Measurements from ENCODE around the gene EHD3. TPM values are rescaled to one million over a fixed set of nuclear protein-coding genes. Genes with fewer than 3 reads are reported as not detected.

EHD3 gene
- polyA plus RNA-seq, result 1 to 10 TPM in 2 of 3 donors, under 1 TPM in 1; 0.68 to 1.4 (median 1.3) TPM

DNA sequence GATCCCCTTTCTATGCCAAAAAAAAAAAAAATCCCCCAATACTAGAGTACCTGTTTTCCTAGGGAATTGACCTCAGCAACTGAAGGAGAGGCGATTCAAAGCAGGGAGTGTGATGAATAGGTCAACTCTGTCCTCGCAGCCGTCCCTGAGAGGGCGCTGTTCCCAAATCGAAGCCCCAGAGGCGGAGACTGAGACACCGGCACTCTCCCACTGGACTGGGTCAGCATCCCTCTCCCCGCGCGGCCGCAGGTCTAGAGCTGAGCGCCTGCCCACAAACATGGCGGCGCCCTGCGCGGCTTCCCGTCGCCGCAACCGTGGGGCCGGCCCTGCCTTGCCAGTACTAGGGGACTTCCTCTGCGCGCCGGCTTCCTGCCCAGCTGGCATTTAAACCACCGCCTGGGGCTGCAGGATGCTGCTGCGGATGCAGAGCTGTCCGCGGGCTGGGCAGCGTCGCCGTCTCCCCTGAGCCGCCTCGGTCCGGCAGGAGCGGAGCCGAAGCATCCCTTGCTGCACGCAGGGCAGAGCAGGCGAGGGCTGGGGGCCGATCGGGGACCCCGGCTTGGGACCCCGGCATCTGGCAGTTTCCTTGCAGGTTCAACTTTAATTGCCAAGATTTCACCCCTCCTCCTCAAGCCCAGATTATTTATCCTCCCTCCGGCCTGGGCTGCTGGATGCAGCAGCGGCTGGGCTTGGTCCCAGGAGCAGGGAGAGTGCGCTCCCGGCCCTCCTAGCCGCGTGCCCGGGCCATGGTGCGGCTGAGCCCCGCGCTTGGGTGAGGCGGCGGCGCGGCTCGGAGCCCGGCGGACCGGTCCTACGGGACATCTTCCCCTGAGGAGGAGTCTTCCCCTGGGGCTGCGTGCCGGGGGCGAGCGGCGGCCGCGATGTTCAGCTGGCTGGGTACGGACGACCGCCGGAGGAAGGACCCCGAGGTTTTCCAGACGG, at the start of gene EHD3:
TSS of gene EHD3 (plus strand) at position 412 of the 942 bp plus-strand sequence. CDS start at position 882, 470 bp downstream.
- H3K27ac ChIP-seq (ENCODE audit: low read depth, low read length), result no peak within 1 kb of the TSS
- WGBS, 3 donors, result 1 to 3% (median 2%) methylated on average over 72 to 74 of the region's 74 CpGs

DNA sequence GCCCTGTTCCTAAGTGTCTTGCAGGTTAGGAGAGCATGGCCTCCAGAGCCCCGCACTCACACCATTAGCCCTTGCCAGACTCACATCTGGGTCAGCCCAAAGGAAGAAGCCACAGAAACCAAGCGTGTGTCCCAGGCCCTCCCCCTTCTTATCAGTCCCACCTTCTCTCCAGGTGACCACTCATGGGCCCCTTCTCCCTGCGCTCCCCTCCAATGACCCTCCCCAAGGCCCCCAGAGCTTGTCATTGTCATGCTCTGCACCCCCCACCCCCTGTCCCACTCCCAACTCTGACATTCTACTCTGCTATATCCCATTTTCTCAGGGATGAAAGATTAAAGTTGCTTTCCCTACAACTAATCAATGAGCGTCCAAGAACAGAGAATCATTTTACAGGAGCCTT, 46.8 kb upstream of the EHD3 start:
- no peak overlapping the region for H3K27ac ChIP-seq (ENCODE audit: low read depth, low read length)
- 76 to 88% (median 86%) methylated on average over 4 of the region's 4 CpGs for WGBS, 3 donors

DNA sequence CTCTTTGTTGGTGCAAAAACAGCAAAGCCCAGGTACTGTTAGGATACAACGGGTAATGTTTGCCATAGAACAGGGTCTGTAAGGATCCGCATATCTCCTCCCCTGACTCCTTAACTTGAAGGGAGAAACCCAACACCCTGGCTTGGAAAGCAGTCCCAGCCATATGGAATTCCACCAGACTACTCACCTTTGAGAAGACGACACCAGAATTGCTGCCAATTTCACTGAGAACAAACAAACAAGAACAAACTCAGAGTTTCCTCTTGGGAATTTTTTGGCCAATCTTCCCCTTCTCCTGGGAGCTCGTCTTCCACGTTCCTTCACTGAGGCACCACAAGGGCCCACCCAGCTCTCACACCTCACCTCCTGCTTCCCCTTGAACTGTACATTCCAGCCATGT, 45.8 kb upstream of the EHD3 start:
- no peak overlapping the region for H3K27ac ChIP-seq (ENCODE audit: low read depth, low read length)
- 53 to 77% (median 58%) methylated on average over 5 of the region's 5 CpGs for WGBS, 3 donors

DNA sequence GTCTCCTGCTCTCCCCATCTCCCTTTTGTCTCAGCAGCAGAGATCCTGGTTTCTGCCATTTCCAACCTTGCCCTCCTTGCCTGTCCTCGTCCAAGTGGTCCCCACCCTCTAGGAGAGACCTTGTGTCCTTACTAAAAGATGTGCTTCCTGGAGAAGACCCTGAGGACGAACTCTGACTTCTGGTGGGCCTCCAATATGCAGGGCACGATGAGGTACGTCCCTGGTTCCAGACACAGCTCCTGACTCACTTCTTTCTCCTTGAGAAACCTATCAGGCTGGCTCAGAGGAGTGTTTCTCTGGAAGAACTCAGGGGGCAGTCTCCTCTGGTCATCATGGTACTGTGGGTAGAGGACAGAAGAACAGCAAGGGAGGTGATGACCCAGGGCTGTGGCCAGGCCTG, 44.8 kb upstream of the EHD3 start:
- 84 to 90% (median 84%) methylated on average over 4 of the region's 4 CpGs for WGBS, 3 donors
- no peak overlapping the region for H3K27ac ChIP-seq (ENCODE audit: low read depth, low read length)

DNA sequence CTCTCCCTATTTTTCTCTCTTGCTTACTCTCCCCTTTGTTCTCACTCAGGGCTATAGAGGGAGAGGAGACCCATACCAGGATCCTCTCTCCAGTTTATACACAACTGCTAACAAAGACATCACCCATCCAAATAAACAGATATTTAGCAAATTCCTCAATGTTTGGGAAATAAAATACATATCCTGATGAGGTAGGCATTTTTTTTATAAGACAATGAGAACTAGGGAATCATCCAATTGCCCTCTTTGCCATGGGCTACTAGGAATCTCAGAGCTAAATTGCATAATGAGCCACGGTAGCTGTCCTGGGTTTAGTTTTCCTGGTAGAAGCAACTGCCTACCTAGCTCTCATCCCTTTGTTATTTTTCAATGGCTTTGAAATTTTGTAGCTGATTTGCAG, 43.8 kb upstream of the EHD3 start:
- 75 to 78% (median 78%) methylated on average over 1 of the region's 1 CpG for WGBS, 3 donors
- no peak overlapping the region for H3K27ac ChIP-seq (ENCODE audit: low read depth, low read length)

DNA sequence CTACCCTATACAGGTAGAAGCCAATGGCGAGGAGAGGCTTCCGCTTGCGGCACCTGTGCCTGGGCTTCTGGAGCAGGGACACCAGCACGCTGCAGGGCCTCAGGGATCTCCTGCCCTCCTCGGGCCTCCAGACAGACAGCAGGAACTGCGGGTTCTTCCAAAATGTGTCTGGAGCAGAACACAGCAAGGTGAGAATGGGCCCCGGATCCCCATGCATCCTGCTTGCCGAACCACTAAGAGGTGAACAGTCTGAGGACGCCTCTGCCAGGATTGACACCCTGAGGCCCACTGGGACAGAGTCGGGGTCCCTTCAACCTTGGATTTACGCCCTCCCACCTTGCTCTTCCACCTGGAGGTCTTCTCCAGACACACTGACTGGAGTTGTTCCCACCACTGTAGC, 42.0 kb upstream of the EHD3 start:
- 88 to 95% (median 90%) methylated on average over 11 of the region's 11 CpGs for WGBS, 3 donors
- no peak overlapping the region for H3K27ac ChIP-seq (ENCODE audit: low read depth, low read length)

DNA sequence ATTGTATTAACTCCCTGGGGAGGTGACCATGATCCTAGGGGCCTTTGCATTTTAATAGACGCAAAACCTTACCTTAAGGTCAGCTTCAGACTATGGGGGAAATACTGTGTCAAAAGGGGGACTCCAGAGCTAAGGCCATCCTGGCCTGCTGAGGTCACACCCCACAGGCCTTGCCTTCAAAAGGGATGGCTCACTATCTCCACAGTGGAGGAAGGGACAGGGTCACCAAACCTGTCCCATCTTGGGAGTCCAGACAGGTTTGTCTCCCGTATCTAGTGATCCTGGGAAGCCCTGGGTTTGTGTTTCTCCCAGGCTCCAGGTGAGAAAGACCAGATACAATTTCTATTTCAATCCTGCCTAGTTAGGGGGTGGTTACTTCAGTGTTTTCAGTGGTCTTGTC, 41.6 kb upstream of the EHD3 start:
- WGBS, 3 donors, result 92 to 95% (median 94%) methylated on average over 2 of the region's 2 CpGs
- no peak overlapping the region for H3K27ac ChIP-seq (ENCODE audit: low read depth, low read length)

DNA sequence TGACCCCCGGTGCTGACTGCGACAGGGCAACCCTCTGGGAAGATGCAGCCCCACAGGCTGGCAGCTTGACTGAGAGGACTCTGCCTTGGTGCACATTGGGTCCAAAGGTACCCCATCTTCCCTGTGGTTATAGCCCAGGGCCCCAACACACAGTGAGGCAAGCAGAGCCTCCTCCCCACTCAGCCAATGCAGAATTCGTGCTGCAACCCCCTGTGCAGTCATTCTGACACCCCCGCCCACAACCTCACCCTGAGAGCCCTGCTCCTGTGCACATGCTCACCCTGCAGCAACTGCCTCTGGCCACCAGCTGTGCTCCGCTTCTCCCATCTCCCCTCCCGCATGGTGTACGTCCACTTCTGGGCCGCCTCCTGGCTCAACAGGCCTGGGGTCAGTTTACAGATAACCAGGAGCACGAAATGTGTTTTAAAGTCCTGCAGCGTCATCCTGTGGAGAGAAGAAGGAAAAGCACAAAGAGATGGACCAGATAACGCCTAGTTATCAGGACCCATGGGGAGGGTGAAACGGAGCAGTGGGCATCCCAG, 41.0 kb upstream of the EHD3 start:
- no peak overlapping the region for H3K27ac ChIP-seq (ENCODE audit: low read depth, low read length)
- 74 to 90% (median 87%) methylated on average over 12 of the region's 12 CpGs for WGBS, 3 donors

DNA sequence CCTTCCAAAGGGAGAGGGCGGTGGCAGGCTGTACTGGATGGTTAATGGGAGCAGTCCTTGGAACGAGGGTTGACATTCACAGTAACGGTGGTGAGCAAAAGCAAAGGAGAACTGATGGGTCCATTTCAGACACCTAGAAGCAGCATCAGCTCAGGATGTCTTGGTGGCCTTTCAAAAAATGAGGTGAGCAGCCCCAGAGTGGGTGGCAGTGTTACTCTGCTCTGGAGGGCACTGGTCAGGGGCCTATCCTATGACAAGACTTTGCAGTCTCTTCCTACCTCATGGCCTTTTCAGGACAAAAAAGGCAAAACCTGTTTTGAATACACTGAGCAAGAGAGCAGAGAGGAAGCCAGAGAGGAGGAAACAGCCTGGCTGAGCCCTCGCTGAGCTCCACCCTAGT, 40.1 kb upstream of the EHD3 start:
- WGBS, 3 donors, result 85 to 89% (median 88%) methylated on average over 4 of the region's 4 CpGs
- no peak overlapping the region for H3K27ac ChIP-seq (ENCODE audit: low read depth, low read length)

DNA sequence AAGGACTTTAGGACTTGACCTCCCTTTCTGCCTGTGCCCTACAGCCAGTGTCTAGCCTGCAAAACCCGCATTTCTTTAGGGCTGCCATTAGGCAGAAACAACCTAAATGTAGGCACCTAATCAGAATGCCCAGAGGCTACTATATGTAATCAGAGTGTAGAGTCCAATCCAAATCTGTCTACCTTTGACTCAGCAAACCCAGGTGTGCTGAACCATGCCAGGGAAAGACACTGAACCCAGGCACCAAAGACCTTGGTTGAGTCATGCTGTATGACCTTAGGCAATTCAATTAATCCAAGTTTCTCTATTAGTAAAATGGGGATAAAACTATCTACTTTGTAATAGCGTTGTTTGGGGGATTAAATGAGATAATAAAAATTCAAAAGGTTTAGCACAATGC, 37.3 kb upstream of the EHD3 start:
- no peak overlapping the region for H3K27ac ChIP-seq (ENCODE audit: low read depth, low read length)
- WGBS, 3 donors, result 80 to 98% (median 94%) methylated on average over 2 of the region's 2 CpGs

DNA sequence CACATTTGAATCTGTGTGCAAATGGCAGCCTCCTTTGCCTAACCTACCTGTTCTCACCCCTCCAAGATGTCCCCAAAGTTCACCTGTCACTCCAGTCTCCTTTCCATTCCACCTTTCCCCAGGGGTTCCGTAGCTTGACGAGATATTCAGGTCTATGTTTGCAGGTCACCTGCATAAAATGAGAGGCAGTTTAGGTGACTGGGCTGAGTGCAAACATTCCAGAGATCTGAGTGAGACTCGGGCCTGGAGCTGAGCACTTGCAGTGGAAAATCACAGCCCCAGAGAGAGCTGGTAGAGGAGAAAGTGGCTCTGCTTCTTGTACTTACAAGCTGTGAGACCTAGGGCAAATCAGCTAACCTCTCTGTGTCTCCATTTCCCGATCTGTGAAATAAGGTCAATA, 36.8 kb upstream of the EHD3 start:
- WGBS, 3 donors, result 78 to 95% (median 91%) methylated on average over 4 of the region's 4 CpGs
- no peak overlapping the region for H3K27ac ChIP-seq (ENCODE audit: low read depth, low read length)

DNA sequence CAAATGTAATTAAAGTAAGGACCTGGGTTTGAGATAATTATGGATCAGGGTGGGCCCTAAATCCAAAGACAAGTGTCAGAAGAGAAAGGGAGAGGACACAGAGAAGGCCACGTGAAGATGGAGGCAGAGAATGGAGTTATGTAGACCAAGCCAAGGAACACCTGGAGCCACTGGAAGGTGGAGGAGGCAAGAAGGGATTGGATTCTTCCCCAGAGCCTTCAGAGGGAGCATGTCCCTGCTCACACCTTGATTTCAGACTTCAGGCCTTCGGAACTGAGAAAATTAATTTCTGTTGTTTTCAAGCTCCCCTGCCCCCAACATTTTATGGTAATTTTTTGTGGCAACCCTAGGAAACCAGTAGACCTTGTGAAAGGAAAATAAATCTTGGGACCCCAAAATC, 36.3 kb upstream of the EHD3 start:
- no peak overlapping the region for H3K27ac ChIP-seq (ENCODE audit: low read depth, low read length)
- WGBS, 3 donors, result 68 to 94% (median 88%) methylated on average over 2 of the region's 2 CpGs

DNA sequence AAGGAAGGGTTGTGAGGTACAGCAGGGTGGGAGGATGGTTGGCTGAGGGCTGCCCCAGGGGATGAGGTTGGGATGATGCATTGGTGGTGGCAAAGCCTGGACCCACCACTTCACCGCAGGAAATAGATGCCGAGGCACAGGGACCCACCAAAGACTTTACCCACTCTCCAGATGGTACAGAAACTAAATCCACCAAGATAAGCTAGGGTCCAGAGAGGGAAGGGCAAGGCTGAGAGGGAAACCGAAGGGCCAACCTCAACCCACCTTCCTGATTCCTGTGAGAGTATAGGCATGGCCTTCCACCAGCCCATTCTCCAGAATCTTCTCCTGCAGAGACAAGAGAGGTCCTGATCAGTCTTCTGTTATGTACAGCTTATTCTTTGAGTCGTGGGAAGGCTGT, 34.7 kb upstream of the EHD3 start:
- no peak overlapping the region for H3K27ac ChIP-seq (ENCODE audit: low read depth, low read length)
- WGBS, 3 donors, result 69 to 92% (median 75%) methylated on average over 4 of the region's 4 CpGs

DNA sequence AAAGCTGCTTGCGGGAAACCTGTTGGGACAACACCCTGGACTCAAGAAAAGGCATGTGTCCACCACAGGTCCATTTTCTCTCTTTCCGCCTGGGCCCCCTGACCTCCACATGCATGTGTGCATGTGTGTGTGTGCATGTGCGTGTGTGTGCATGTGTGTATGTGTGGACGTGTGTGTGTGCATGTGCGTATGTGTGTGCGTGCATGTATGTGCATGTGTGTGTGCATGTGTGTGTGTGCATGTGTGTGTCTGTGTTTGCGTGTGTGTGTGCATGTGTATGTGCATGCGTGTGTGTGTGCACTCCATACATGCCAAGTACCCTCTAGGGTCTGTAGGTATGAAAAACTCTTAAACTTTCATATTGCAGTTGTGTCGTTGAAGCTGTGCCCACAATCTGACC, 33.0 kb upstream of the EHD3 start:
- no peak overlapping the region for H3K27ac ChIP-seq (ENCODE audit: low read depth, low read length)
- WGBS, 3 donors, result 86 to 89% (median 88%) methylated on average over 9 of the region's 9 CpGs

DNA sequence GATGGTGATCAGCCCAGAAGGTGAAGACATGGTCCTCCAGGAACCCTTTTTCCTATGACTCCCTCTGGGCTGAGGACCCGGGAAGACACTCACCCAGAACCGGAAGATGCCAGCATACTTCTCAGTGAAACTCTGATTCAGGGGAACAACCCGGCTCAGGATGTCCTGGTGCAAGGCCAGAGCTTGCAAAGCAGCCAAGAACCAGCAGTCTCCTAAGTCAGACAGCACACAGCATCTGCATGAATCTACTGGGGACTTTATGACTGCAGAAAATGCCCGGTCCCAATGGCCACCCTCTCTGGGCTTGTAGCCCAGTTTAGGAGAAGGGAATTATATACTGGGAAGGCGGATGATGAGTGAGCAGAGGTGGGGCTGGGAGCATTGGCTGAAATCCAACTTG, 31.9 kb upstream of the EHD3 start:
- 61 to 83% (median 80%) methylated on average over 5 of the region's 5 CpGs for WGBS, 3 donors
- H3K27ac ChIP-seq (ENCODE audit: low read depth, low read length), result no peak overlapping the region

DNA sequence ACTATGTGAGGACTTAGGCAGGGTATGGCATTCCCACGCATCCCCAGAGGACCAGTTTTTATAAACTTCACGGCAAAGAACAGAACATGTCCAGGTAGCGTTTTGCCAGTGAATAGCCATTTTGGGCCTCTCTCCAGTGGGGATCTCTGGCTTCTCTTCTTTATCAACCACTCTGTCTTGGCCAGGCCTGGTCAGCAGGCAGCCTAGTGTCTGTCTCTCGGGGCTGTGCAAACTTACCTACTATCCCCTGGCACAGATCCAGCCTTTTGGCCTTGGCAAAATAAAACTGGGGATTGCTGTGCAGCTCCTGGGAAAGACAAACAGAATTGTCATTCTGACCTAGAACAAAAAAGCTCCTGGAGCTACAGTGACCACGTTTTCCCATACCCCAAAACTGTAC, 31.1 kb upstream of the EHD3 start:
- no peak overlapping the region for H3K27ac ChIP-seq (ENCODE audit: low read depth, low read length)
- 61 to 89% (median 86%) methylated on average over 5 of the region's 5 CpGs for WGBS, 3 donors

DNA sequence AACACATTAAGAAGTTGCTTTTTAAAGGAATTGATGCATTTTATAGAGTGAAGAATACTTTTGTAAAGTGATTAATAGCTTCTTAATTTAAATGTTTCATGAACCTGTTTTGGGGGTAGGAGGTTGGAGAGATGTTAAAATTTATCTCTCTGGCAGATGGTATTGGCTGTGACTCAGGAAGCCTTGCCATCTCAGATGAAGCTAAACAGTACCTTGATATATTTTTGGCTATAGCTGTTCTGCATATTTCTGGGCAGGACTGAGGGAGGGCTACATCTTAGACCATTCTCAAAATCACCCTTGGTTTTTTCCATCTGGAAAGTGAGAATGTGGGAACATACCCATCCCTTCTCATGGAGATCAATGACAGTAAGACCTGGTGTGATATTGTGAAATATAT, 30.0 kb upstream of the EHD3 start:
- H3K27ac ChIP-seq (ENCODE audit: low read depth, low read length), result no peak overlapping the region

DNA sequence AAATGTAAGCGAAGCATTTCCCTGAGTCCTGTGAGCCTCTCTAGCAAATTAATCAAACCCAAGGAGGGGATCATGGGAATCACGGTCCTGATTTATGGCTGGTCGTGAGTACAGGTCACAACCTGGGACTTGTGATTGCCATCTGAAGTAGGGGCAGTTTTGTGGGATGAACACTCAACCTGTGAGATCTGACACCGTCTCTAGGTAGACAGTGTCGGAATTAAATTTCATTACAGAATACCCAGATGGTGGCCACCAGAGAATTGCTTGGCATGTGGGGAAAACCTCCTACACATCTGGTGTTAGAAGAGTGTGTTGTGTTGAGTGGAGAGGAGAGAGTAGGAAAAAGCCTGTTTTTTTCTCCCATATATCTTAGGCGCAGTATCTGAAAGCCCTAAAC, 29.2 kb upstream of the EHD3 start:
- WGBS, 3 donors, result 78 to 83% (median 79%) methylated on average over 6 of the region's 6 CpGs
- no peak overlapping the region for H3K27ac ChIP-seq (ENCODE audit: low read depth, low read length)

DNA sequence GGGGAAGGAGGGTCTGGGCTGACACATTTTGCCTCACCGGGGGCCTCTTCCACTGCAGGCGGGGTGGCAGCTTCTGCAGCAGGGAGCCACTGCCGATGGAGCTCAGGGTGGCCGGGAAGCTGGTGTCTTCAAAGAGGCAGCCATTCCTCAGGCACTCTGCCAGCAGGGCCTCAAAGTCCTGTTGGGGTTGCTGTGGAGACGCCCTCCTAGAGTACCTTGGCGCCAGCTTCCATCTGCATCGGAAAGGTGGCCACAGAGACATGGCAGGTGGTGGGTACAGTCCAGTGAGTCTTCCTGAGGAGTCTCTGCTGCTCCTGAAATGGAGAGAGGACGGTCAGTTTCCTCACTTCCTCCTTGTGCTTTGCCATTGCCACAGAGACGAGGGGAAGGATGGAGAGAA, 28.8 kb upstream of the EHD3 start:
- WGBS, 3 donors, result 78 to 85% (median 78%) methylated on average over 9 of the region's 9 CpGs
- no peak overlapping the region for H3K27ac ChIP-seq (ENCODE audit: low read depth, low read length)

DNA sequence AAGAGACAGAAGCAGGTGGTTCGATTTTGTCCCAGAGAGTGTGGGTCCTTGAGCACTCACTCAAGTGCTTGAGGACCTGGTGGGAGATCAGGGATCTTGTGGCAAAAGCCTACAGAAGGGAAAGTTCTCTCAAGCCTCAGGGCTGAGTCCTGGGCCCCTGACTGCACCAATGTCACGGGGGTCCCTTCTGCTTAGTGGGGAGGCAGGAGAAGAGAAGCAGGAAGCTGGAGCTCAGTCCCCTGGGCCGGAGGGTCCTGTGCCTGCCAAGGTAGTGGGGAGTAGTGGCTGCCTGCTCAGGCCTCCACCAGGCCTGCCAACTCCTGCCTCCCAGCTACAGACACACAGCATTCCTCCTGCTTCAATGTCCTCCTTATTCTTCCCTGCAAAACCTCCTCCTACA, 28.3 kb upstream of the EHD3 start:
- no peak overlapping the region for H3K27ac ChIP-seq (ENCODE audit: low read depth, low read length)

More for the DNA sequence above, 28.3 kb upstream of the EHD3 start:
- 75 to 82% (median 80%) methylated on average over 3 of the region's 3 CpGs for WGBS, 3 donors

Data from adipose tissue (tissue), 3 donors.